DMS 273 (cell line): Measurements from ENCODE around the gene MRPL19.

Source experiments
- DNase-seq: peaks from one replicate; lab custom pipeline; 2025; ENCODE audit not compliant: unreplicated experiment; lab: John Stamatoyannopoulos, UW

The MRPL19 gene

GRCh38 chr2:75646583-75647425 is at the start of gene MRPL19:
TSS of gene MRPL19 (plus strand) at chr2:75646783. CDS start at chr2:75646808, 25 bp downstream.
- peak; percentile 94 for DNase-seq

- DNase-seq, result no peak
These were observed 49.8 kb upstream of the MRPL19 start for GRCh38 chr2:75596784-75597183.

- DNase-seq, result no peak
These were observed 48.6 kb upstream of the MRPL19 start for GRCh38 chr2:75597949-75598348.

- no peak for DNase-seq
These were observed 47.9 kb upstream of the MRPL19 start for GRCh38 chr2:75598589-75599155.

GRCh38 chr2:75600461-75601011 is 46.0 kb upstream of the MRPL19 start:
- DNase-seq, result no peak

GRCh38 chr2:75602724-75603342 is 43.8 kb upstream of the MRPL19 start:
- no peak for DNase-seq

- no peak for DNase-seq
These were observed 43.1 kb upstream of the MRPL19 start for GRCh38 chr2:75603477-75603876.

GRCh38 chr2:75604484-75604883 is 42.1 kb upstream of the MRPL19 start:
- no peak for DNase-seq

GRCh38 chr2:75605770-75606529 is 40.6 kb upstream of the MRPL19 start:
- peak; percentile 31 for DNase-seq

GRCh38 chr2:75606761-75607399 is 39.7 kb upstream of the MRPL19 start:
- DNase-seq, result no peak

- no peak for DNase-seq
These were observed 39.2 kb upstream of the MRPL19 start for GRCh38 chr2:75607400-75607798.

- peak; percentile 18 for DNase-seq
These were observed 38.4 kb upstream of the MRPL19 start for GRCh38 chr2:75607988-75608683.

- DNase-seq, result peak; percentile 73
These were observed 37.8 kb upstream of the MRPL19 start for GRCh38 chr2:75608684-75609333.

- no peak for DNase-seq
These were observed 37.3 kb upstream of the MRPL19 start for GRCh38 chr2:75609334-75609689.

- no peak for DNase-seq
These were observed 36.6 kb upstream of the MRPL19 start for GRCh38 chr2:75609937-75610508.

GRCh38 chr2:75610671-75611070 is 35.9 kb upstream of the MRPL19 start:
- no peak for DNase-seq

GRCh38 chr2:75612108-75612861 is 34.3 kb upstream of the MRPL19 start:
- no peak for DNase-seq

GRCh38 chr2:75612862-75613243 is 33.7 kb upstream of the MRPL19 start:
- no peak for DNase-seq
